Measurements from ENCODE around the gene BTNL2. TPM values are rescaled to one million over a fixed set of nuclear protein-coding genes. Genes with fewer than 3 reads are reported as not detected.

Gene BTNL2, protein sequence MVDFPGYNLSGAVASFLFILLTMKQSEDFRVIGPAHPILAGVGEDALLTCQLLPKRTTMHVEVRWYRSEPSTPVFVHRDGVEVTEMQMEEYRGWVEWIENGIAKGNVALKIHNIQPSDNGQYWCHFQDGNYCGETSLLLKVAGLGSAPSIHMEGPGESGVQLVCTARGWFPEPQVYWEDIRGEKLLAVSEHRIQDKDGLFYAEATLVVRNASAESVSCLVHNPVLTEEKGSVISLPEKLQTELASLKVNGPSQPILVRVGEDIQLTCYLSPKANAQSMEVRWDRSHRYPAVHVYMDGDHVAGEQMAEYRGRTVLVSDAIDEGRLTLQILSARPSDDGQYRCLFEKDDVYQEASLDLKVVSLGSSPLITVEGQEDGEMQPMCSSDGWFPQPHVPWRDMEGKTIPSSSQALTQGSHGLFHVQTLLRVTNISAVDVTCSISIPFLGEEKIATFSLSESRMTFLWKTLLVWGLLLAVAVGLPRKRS
- total RNA-seq, result not detected
- polyA plus RNA-seq (ENCODE audit: insufficient read length in 2 of 2), result 1 to 10 TPM in 1 of 2 donors, under 1 TPM in 1; 0.67 to 2.3 TPM
- long read RNA-seq, donor 1, result 0 reads
- long read RNA-seq, donor 2, result 0 reads
- long read RNA-seq, donor 3, result 0 reads
- long read RNA-seq, donor 4, result 0 reads

DNA sequence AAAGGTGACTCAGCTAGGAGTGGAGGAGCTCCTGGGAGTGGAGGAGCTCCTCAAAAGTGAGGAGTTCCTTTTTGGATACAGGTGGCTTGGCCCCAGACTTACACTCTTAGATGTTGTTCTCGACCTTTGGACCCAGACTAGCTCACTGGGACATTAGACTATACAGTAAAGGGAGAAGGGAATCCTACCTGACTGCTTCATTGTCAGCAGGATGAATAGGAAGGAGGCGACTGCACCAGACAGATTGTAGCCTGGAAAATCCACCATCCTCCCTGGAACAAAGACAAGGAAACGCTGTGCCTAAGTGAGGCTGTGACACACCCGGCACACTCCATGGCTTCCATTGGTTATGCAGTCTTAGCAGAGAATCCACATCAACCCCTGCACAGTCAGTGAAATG is at the start of gene BTNL2:
BTNL2 (minus strand) TSS at position 325 of the 400 bp plus-strand sequence; CDS start at position 267, 58 bp downstream.
- no peaks in the 10 kb centered on the region for H3K4me1 ChIP-seq (ENCODE audit: control insufficient read depth, insufficient read depth, low read length)
- no peaks in the 10 kb centered on the region for H3K36me3 ChIP-seq (ENCODE audit: control insufficient read depth, insufficient read depth, low read length)
- no peak within 1 kb of the TSS for H3K4me3 ChIP-seq (ENCODE audit: low read depth, low read length)
- H3K27me3 ChIP-seq (ENCODE audit: control insufficient read depth, insufficient read depth, low read length), result no peaks in the 10 kb centered on the region
- H3K9me3 ChIP-seq (ENCODE audit: control insufficient read depth, insufficient read depth, low read length), result no peaks in the 10 kb centered on the region
- no peak within 1 kb of the TSS for H3K27ac ChIP-seq (ENCODE audit: low read depth, low read length)
- DNase-seq (ENCODE audit: low read depth in 4 of 6, low spot score in 6 of 6), result no peak
- 51% methylated on average over 3 of the region's 4 CpGs for WGBS (ENCODE audit: insufficient coverage)

DNA sequence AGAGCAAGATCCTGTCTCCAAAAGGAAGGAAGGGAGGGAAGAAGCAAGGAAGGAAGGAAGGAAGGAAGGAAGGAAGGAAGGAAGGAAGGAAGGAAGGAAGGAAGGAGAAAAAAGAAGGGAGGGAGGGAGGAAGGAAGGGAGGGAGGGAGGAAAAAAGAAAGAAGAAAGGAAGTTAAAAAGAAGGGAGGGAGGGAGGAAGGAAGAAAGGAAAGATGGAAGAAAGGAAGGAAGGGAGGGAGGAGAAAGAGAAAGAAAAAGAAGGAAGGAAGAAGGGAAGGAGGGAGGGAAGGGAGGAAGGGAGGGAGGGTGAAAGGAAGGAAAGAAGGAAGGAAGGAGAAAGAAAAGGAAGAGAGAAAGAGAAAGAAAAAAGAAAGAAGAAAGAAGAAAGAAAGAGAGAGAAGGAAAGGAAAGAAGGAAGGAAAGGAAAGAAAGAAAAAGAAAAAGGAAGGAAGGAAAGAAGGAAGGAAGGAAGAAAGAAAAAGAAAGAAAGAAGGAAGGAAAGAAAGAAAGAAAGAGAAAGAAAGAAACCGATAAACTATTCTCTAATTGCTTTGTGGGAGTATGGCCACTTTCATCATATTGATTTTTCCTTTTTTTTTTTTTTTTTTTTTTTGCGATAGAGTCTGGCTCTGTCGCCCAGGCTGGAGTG is 42.2 kb upstream of the BTNL2 start:
- Histone ChIP-seq H3K4me3 (ENCODE audit: low read depth, low read length) (no peak overlapping the region), H3K4me1 (ENCODE audit: control insufficient read depth, insufficient read depth, low read length) (no peaks in the 10 kb centered on the region), H3K27ac (ENCODE audit: low read depth, low read length) (no peak overlapping the region), H3K36me3 (ENCODE audit: control insufficient read depth, insufficient read depth, low read length) (no peaks in the 10 kb centered on the region), H3K9me3 (ENCODE audit: control insufficient read depth, insufficient read depth, low read length) (no peaks in the 10 kb centered on the region), H3K27me3 (ENCODE audit: control insufficient read depth, insufficient read depth, low read length) (no peaks in the 10 kb centered on the region)
- DNase-seq (ENCODE audit: low read depth in 4 of 6, low spot score in 6 of 6), result no peak
- whole genome bisulfite sequencing (ENCODE audit: insufficient coverage), result 67% methylated on average over 1 of the region's 3 CpGs

DNA sequence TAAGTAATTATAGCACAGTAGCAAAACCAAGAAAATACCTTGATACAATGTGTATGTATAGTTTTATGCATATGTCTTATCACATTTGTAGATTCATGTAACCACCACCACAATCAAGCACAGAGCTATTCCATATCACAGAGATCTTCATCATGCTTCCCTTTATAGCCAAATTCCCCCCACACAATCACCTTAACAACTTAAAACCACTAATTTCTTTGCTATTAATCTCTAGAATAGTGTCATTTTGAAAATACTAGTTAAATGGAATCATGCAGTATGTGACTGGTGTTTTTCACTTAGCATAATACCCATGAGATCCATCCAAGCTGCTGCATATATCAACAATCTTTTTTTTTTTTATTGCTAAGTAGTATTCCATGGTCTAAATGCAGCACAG is 41.0 kb upstream of the BTNL2 start:
- Histone ChIP-seq H3K9me3 (ENCODE audit: control insufficient read depth, insufficient read depth, low read length) (no peaks in the 10 kb centered on the region), H3K36me3 (ENCODE audit: control insufficient read depth, insufficient read depth, low read length) (no peaks in the 10 kb centered on the region), H3K4me3 (ENCODE audit: low read depth, low read length) (no peak overlapping the region), H3K27ac (ENCODE audit: low read depth, low read length) (no peak overlapping the region), H3K27me3 (ENCODE audit: control insufficient read depth, insufficient read depth, low read length) (no peaks in the 10 kb centered on the region), H3K4me1 (ENCODE audit: control insufficient read depth, insufficient read depth, low read length) (no peaks in the 10 kb centered on the region)
- no peak for DNase-seq (ENCODE audit: low read depth in 4 of 6, low spot score in 6 of 6)

DNA sequence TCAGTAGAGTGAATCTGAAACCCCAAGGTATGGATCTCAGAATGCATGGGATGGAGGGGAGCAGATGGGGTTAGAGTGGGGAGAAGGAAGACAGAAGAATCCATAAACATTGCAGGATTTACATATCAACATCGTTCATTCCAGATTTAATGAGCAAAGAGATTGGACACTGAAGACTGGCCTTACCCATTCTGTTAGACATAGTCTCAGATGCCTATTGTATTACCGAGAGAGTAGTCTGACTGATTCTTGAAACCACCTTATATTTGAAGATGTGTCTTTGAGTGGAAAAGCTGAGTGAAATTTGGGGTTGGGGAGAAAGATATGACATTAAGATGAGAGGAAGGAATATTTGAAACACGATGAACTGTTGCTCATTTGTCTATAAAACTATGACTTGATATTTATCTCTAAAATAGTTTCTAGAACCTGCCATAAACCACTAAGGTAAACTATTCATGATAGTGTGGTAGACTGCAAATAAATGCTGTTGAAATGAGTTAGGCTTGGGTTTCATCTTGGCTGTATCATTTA is 38.4 kb upstream of the BTNL2 start:
- Histone ChIP-seq H3K9me3 (ENCODE audit: control insufficient read depth, insufficient read depth, low read length) (no peaks in the 10 kb centered on the region), H3K27me3 (ENCODE audit: control insufficient read depth, insufficient read depth, low read length) (no peaks in the 10 kb centered on the region), H3K4me3 (ENCODE audit: low read depth, low read length) (no peak overlapping the region), H3K4me1 (ENCODE audit: control insufficient read depth, insufficient read depth, low read length) (no peaks in the 10 kb centered on the region), H3K27ac (ENCODE audit: low read depth, low read length) (no peak overlapping the region), H3K36me3 (ENCODE audit: control insufficient read depth, insufficient read depth, low read length) (no peaks in the 10 kb centered on the region)
- WGBS (ENCODE audit: insufficient coverage), result no CpG with 5 or more reads among the region's 3 CpGs
- no peak for DNase-seq (ENCODE audit: low read depth in 4 of 6, low spot score in 6 of 6)

DNA sequence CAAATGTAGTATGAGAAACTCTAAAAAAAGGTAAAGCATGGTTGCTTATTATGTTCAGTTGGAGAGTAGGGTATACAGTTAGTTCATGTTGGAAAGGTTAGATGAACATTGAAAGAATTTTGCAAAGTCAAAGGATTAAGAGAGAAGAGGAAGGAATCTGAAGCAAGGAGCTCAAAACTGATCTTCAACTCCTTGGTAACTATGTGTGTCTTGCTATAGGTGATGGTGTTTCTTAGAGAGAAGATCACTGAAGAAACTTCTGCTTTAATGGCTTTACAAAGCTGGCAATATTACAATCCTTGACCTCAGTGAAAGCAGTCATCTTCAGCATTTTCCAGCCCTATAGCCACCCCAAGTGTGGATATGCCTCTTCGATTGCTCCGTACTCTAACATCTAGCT is 37.5 kb upstream of the BTNL2 start:
- 90% methylated on average over 2 of the region's 2 CpGs for WGBS (ENCODE audit: insufficient coverage)

DNA sequence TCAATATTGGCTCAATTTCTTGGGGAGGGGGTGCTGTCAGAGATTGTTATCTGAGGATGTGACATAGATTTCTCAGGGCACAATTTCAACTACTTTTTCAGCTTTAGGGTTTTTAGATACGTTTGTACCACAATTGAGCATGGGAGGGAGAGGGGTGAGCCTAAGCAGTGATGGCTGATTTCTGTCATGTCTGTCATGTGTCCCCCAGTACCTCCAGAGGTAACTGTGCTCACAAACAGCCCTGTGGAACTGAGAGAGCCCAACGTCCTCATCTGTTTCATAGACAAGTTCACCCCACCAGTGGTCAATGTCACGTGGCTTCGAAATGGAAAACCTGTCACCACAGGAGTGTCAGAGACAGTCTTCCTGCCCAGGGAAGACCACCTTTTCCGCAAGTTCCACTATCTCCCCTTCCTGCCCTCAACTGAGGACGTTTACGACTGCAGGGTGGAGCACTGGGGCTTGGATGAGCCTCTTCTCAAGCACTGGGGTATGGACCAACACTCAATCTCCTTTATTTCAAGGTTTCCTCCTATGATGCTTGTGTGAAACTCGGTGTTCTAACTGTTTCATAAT is 36.1 kb upstream of the BTNL2 start:
- WGBS (ENCODE audit: insufficient coverage), result 82% methylated on average over 7 of the region's 8 CpGs
- DNase-seq (ENCODE audit: low read depth in 4 of 6, low spot score in 6 of 6), result no peak

More for the DNA sequence above, 37.5 kb upstream of the BTNL2 start:
- no peak overlapping the region for H3K27ac ChIP-seq (ENCODE audit: low read depth, low read length)
- DNase-seq (ENCODE audit: low read depth in 4 of 6, low spot score in 6 of 6), result no peak
- no peaks in the 10 kb centered on the region for H3K9me3 ChIP-seq (ENCODE audit: control insufficient read depth, insufficient read depth, low read length)
- H3K36me3 ChIP-seq (ENCODE audit: control insufficient read depth, insufficient read depth, low read length), result no peaks in the 10 kb centered on the region
- H3K4me1 ChIP-seq (ENCODE audit: control insufficient read depth, insufficient read depth, low read length), result no peaks in the 10 kb centered on the region
- no peak overlapping the region for H3K4me3 ChIP-seq (ENCODE audit: low read depth, low read length)
- H3K27me3 ChIP-seq (ENCODE audit: control insufficient read depth, insufficient read depth, low read length), result no peaks in the 10 kb centered on the region

DNA sequence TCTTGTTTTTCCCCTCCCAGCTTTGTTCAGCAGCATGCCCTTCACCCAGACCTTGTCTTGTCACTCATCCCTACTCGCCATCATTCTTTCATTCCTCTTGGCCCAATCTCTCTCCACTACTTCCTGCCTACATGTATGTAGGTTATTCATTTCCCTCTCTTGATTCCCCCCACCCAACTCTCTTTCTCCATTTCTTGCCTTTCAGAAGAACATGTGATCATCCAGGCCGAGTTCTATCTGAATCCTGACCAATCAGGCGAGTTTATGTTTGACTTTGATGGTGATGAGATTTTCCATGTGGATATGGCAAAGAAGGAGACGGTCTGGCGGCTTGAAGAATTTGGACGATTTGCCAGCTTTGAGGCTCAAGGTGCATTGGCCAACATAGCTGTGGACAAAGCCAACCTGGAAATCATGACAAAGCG is 35.3 kb upstream of the BTNL2 start:
- Histone ChIP-seq H3K4me3 (ENCODE audit: low read depth, low read length) (no peak overlapping the region), H3K36me3 (ENCODE audit: control insufficient read depth, insufficient read depth, low read length) (no peaks in the 10 kb centered on the region), H3K4me1 (ENCODE audit: control insufficient read depth, insufficient read depth, low read length) (no peaks in the 10 kb centered on the region), H3K9me3 (ENCODE audit: control insufficient read depth, insufficient read depth, low read length) (no peaks in the 10 kb centered on the region), H3K27ac (ENCODE audit: low read depth, low read length) (no peak overlapping the region), H3K27me3 (ENCODE audit: control insufficient read depth, insufficient read depth, low read length) (no peaks in the 10 kb centered on the region)
- no peak for DNase-seq (ENCODE audit: low read depth in 4 of 6, low spot score in 6 of 6)
- 83% methylated on average over 3 of the region's 7 CpGs for WGBS (ENCODE audit: insufficient coverage)

More for the DNA sequence above, 36.1 kb upstream of the BTNL2 start:
- H3K4me1 ChIP-seq (ENCODE audit: control insufficient read depth, insufficient read depth, low read length), result no peaks in the 10 kb centered on the region
- no peak overlapping the region for H3K4me3 ChIP-seq (ENCODE audit: low read depth, low read length)
- no peaks in the 10 kb centered on the region for H3K9me3 ChIP-seq (ENCODE audit: control insufficient read depth, insufficient read depth, low read length)
- H3K27me3 ChIP-seq (ENCODE audit: control insufficient read depth, insufficient read depth, low read length), result no peaks in the 10 kb centered on the region
- no peak overlapping the region for H3K27ac ChIP-seq (ENCODE audit: low read depth, low read length)
- no peaks in the 10 kb centered on the region for H3K36me3 ChIP-seq (ENCODE audit: control insufficient read depth, insufficient read depth, low read length)

DNA sequence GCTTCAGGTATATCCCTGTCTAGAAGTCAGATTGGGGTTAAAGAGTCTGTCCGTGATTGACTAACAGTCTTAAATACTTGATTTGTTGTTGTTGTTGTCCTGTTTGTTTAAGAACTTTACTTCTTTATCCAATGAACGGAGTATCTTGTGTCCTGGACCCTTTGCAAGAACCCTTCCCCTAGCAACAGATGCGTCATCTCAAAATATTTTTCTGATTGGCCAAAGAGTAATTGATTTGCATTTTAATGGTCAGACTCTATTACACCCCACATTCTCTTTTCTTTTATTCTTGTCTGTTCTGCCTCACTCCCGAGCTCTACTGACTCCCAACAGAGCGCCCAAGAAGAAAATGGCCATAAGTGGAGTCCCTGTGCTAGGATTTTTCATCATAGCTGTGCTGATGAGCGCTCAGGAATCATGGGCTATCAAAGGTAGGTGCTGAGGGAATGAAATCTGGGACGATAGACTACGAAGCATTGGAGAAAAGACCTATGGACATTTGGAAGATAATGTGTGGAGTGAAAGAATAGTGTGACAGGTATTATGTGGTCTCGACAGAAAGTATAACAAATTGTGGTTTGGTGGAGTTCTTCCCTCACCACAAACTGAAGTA is 32.7 kb upstream of the BTNL2 start, which contains the start of gene HLA-DRA:
HLA-DRA (plus strand) TSS at position 286 of the 613 bp plus-strand sequence; CDS start at position 350, 64 bp downstream.
- peak; percentile 36 to 88 (median 54) for DNase-seq (ENCODE audit: low read depth in 4 of 6, low spot score in 6 of 6)
- H3K36me3 ChIP-seq (ENCODE audit: control insufficient read depth, insufficient read depth, low read length), result no peaks in the 10 kb centered on the region
- peak within 1 kb of the TSS; percentile 21 for H3K4me3 ChIP-seq (ENCODE audit: low read depth, low read length)
- 31% methylated on average over 5 of the region's 9 CpGs for WGBS (ENCODE audit: insufficient coverage)
- H3K4me1 ChIP-seq (ENCODE audit: control insufficient read depth, insufficient read depth, low read length), result no peaks in the 10 kb centered on the region
- no peaks in the 10 kb centered on the region for H3K27me3 ChIP-seq (ENCODE audit: control insufficient read depth, insufficient read depth, low read length)
- H3K27ac ChIP-seq (ENCODE audit: low read depth, low read length), result no peak within 1 kb of the TSS
- H3K9me3 ChIP-seq (ENCODE audit: control insufficient read depth, insufficient read depth, low read length), result no peaks in the 10 kb centered on the region

DNA sequence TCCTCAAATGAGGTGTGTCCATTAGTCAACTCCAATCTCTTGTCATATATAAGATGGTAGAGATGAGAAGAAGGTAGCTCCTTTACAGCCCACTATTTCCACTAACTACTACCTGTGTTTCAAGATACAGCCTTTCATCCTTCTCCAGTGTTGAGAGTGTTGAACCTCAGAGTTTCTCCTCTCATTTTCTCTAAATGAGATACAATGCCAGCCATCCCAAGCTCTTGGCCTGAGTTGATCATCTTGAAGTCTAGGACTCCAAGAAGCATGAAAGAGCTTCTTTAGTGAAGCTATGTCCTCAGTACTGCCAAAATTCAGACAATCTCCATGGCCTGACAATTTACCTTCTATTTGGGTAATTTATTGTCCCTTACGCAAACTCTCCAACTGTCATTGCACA is 32.2 kb upstream of the BTNL2 start:
- Histone ChIP-seq H3K36me3 (ENCODE audit: control insufficient read depth, insufficient read depth, low read length) (no peaks in the 10 kb centered on the region), H3K27ac (ENCODE audit: low read depth, low read length) (no peak overlapping the region), H3K27me3 (ENCODE audit: control insufficient read depth, insufficient read depth, low read length) (no peaks in the 10 kb centered on the region), H3K9me3 (ENCODE audit: control insufficient read depth, insufficient read depth, low read length) (no peaks in the 10 kb centered on the region), H3K4me3 (ENCODE audit: low read depth, low read length) (no peak overlapping the region), H3K4me1 (ENCODE audit: control insufficient read depth, insufficient read depth, low read length) (no peaks in the 10 kb centered on the region)
- no CpG with 5 or more reads among the region's 1 CpG for WGBS (ENCODE audit: insufficient coverage)
- no peak for DNase-seq (ENCODE audit: low read depth in 4 of 6, low spot score in 6 of 6)

Data from spinal cord (tissue), 10 donors.